ENCODE measurements around the gene RANBP1.

The RANBP1 gene

DNA sequence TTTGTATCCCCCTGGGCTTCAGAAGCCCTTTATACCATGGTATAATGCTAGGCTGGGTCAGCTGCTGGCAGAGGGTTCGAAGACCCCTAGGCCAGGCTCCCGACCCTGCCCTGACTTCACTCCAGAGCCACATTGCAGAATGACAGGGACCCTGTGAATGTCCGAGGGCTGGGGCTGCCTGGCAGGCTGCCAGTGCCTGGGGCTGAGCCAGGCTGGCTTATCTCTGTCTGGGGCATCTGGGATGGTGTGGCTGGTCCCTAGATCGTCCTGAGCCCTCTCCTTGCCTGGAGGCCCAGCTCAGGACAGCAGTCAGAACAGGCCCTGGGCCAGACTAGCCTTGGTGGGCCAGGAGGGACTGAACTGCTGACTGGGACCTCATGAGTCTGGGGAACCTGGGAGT, 19.4 kb downstream of the RANBP1 start:
- no peak overlapping the region for H3K4me3 ChIP-seq (ENCODE audit: low read depth, low read length)
- no peak for TF ChIP-seq CTCF (IDR thresholded peaks at IDR 0.05; ENCODE audit: low read depth, low read length, missing control alignments)
- DNase-seq (ENCODE audit: low read depth), result no peak

DNA sequence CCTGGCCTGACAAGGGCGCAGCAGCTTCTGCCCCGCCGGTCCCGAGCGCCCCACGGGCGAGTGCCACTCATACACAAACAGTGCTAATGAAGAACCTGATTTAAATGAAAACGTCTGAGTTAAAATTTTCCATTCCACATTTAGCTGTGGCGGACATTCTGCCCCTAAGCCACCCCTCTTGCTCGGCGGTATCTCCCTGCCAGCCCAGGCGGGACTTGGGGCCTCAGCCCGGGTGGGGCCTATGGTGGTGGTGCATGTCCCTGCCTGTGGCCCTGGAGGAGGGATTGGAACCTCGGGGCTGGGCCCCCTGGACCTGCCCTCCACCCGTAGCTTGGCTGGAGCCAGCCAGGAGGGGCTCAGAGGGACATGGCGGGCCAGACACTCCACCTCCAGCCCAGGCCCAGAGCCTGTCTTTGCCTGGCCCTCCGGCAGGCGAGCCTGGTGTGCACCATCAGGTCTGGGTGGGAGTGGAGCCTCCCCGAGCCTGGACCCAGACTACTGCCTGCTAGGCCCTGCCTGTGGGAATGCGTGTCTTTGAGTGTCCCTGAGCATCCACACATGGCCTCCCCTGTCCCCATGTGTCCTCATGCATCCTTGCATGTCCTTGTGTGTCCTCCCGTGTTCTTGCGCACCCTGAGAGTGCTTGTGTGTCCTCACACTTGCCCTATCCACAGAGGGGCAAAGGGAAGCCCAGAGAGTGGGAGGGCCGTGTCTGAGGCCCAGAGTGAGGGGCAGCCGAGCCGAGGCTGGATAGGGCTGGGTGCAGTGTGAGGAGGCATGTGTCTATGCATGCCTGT, 20.1 kb downstream of the RANBP1 start:
- no peak overlapping the region for H3K4me3 ChIP-seq (ENCODE audit: low read depth, low read length)
- TF ChIP-seq CTCF (IDR thresholded peaks at IDR 0.05; ENCODE audit: low read depth, low read length, missing control alignments), result no peak
- DNase-seq (ENCODE audit: low read depth), result no peak

- no peak overlapping the region for H3K4me3 ChIP-seq (ENCODE audit: low read depth, low read length)
- no peak for DNase-seq (ENCODE audit: low read depth)
- TF ChIP-seq CTCF (IDR thresholded peaks at IDR 0.05; ENCODE audit: low read depth, low read length, missing control alignments), result no peak
These were observed 20.6 kb downstream of the RANBP1 start for GRCh38 chr22:20136603-20136873.

- no peak for TF ChIP-seq CTCF (IDR thresholded peaks at IDR 0.05; ENCODE audit: low read depth, low read length, missing control alignments)
- no peak for DNase-seq (ENCODE audit: low read depth)
- no peak overlapping the region for H3K4me3 ChIP-seq (ENCODE audit: low read depth, low read length)
These were observed 21.2 kb downstream of the RANBP1 start for GRCh38 chr22:20137113-20137512.

DNA sequence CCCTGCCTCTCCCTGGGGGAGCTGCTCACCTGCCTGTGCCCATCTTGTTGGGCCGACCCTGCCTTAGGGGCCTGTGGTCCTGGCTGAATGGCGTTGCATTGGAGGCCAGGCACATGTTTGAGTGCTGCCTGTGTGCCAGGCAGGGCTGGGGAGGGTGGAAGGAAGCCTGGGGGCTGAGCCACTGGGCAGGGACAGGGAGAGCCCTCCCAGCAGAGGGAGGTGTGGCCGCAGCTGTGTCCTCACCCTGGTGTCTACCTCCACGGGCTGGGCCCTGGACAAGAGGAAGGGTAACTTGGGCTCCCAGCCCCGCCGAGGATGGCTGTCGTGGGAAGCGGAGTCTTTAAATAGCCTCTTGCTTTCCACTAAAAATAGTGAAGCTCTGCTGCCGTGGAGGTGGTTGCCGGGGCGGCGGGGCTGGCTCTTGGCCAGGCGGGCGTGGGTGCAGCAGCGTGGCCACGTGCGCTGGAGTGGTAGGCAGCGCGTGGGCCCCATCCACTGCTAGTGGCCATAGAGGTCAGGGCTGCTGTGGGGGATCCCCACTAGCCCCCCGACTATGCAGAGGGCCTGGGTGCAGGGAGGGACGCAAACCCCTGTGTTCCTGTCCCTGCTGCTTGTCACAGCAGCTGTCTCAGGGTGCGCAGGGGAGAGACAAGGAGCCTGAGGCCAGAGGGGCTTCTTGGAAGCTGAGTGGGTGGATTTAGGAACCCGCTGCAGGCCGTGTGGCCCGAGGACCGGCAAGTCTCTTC, 21.9 kb downstream of the RANBP1 start:
- no peak for TF ChIP-seq CTCF (IDR thresholded peaks at IDR 0.05; ENCODE audit: low read depth, low read length, missing control alignments)
- DNase-seq (ENCODE audit: low read depth), result no peak
- H3K4me3 ChIP-seq (ENCODE audit: low read depth, low read length), result no peak overlapping the region

- H3K4me3 ChIP-seq (ENCODE audit: low read depth, low read length), result no peak overlapping the region
- no peak for DNase-seq (ENCODE audit: low read depth)
- no peak for TF ChIP-seq CTCF (IDR thresholded peaks at IDR 0.05; ENCODE audit: low read depth, low read length, missing control alignments)
These were observed 22.5 kb downstream of the RANBP1 start for GRCh38 chr22:20138417-20138738.

DNA sequence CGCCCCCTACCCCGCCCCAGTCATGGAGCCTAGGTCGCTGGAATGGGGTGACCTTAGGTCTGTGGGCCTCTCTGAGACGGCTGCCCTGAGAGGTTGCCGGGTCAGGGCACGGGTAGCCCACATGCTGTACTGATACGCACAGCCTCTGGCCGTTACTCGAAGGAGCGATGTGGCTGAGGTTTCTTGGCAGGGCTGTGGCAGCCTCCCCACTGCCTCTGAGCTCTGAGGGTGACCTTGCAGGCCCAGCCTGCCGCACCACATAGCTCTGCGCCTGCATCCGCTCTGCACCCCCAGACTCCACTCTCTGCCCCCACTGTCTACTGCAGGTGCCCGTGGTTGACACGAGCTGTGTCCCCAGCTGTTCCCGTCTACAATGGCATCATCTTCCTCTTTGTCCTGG, 23.0 kb downstream of the RANBP1 start:
- TF ChIP-seq CTCF (IDR thresholded peaks at IDR 0.05; ENCODE audit: low read depth, low read length, missing control alignments), result no peak
- no peak for DNase-seq (ENCODE audit: low read depth)
- no peak overlapping the region for H3K4me3 ChIP-seq (ENCODE audit: low read depth, low read length)
